Cardiac muscle cell (in vitro differentiated cells and primary cell): ENCODE results near the gene GNAS. TPM values are rescaled to one million over a fixed set of nuclear protein-coding genes. Genes with fewer than 3 reads are reported as not detected.
A peak's percentile ranks its signal among the peaks of the same experiment; 100 is the strongest.

Experiments used
- DNase-seq, 2 donors: peaks; one replicate each; pipeline versions ENCODE4 v3.0.0 to v3.0.0-alpha.2; 2010 to 2017; ENCODE audit warnings: low read depth in 1 of 2, low spot score in 1 of 2
- H3K27ac ChIP-seq: fragments of 200-600 bp; sonication (generic); 2 replicates; pipeline ENCODE4 v1.5.1; 2016
- H3K27me3 ChIP-seq: fragments of 200-600 bp; sonication (generic); 2 replicates; pipeline ENCODE4 v1.6.0; 2016; ENCODE audit warnings: control low read depth
- H3K36me3 ChIP-seq: fragments of 200-600 bp; sonication (generic); 2 replicates; pipeline ENCODE4 v1.5.1; 2016; ENCODE audit warnings: control low read depth
- H3K4me1 ChIP-seq: fragments of 200-600 bp; sonication (generic); 2 replicates; pipeline ENCODE4 v1.8.1; 2017; ENCODE audit warnings: low read depth, mild to moderate bottlenecking, mixed run types
- H3K4me3 ChIP-seq: fragments of 200-600 bp; sonication (generic); 2 replicates; pipeline ENCODE4 v1.5.1; 2016; ENCODE audit warnings: mild to moderate bottlenecking
- H3K9me3 ChIP-seq: fragments of 200-600 bp; sonication (generic); 2 replicates; pipeline ENCODE4 v1.5.1; 2017; ENCODE audit warnings: low read depth, mild to moderate bottlenecking, control low read depth
- CTCF ChIP-seq: IDR thresholded peaks from 2 replicates; pipeline ENCODE4 v1.5.1; 2012; ENCODE audit warnings: low read depth, mild to moderate bottlenecking, low read length
- polyA plus RNA-seq: library from polyadenylated mRNA; unstranded; fragments of >200 nt; fragmentation: Nextera tagmentation; extraction: Ambion mirVana; gene quantifications from 2 replicates; pipeline ENCODE4 v1.2.1, GENCODE V29; 2016
- total RNA-seq: library from RNA; depleted of rRNA; stranded (reverse); fragments of >200 nt; gene quantifications from 2 replicates; pipeline ENCODE4 v1.2.3, GENCODE V29; 2016

Gene GNAS
- total and polyA plus RNA-seq, 2 experiments from 2014 or later: 1,319 to 2,744 TPM

DNA sequence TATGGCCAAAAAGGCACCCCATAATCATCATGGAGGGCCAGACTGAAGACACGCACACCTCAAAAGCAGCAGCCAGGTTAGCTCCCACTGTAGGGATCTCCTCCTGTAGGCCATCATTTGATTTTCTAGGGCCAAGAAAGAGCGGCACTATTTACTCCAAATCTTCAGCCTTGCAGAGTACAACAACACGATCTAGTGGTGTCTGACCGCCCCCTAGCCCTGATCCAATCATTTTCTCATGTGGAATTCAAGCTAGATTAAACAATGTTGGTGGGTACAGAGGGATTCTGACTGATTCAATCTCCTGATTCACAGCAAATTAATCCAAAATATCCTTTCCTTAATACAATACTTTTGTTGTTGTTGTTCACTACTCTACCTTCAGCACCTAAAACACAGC, 14.3 kb upstream of the GNAS start:
- Histone ChIP-seq H3K36me3 (no peaks in the 10 kb centered on the region), H3K9me3 (no peaks in the 10 kb centered on the region), H3K4me1 (peaks cover under 1% of the 10 kb centered on the region), H3K4me3 (no peak overlapping the region), H3K27me3 (peaks cover 44% of the 10 kb centered on the region), H3K27ac (no peak overlapping the region)
- DNase-seq: no peak
- no peak for TF ChIP-seq CTCF

- peak; percentile 44 for TF ChIP-seq CTCF
- DNase-seq: peak; percentile 39 to 72
- Histone ChIP-seq H3K4me1 (peaks cover 7% of the 10 kb centered on the region), H3K36me3 (no peaks in the 10 kb centered on the region), H3K27me3 (peaks cover 57% of the 10 kb centered on the region), H3K27ac (no peak overlapping the region), H3K4me3 (peak overlapping the region; percentile 36), H3K9me3 (no peaks in the 10 kb centered on the region)
These were observed 13.0 kb upstream of the GNAS start for GRCh38 chr20:58839474-58839874.

- Histone ChIP-seq H3K9me3 (no peaks in the 10 kb centered on the region), H3K4me1 (peaks cover 7% of the 10 kb centered on the region), H3K36me3 (no peaks in the 10 kb centered on the region), H3K27me3 (peaks cover 57% of the 10 kb centered on the region), H3K27ac (no peak overlapping the region), H3K4me3 (peak overlapping the region; percentile 36)
- DNase-seq: no peak
- TF ChIP-seq CTCF: no peak
These were observed 12.3 kb upstream of the GNAS start for GRCh38 chr20:58839991-58840747.

DNA sequence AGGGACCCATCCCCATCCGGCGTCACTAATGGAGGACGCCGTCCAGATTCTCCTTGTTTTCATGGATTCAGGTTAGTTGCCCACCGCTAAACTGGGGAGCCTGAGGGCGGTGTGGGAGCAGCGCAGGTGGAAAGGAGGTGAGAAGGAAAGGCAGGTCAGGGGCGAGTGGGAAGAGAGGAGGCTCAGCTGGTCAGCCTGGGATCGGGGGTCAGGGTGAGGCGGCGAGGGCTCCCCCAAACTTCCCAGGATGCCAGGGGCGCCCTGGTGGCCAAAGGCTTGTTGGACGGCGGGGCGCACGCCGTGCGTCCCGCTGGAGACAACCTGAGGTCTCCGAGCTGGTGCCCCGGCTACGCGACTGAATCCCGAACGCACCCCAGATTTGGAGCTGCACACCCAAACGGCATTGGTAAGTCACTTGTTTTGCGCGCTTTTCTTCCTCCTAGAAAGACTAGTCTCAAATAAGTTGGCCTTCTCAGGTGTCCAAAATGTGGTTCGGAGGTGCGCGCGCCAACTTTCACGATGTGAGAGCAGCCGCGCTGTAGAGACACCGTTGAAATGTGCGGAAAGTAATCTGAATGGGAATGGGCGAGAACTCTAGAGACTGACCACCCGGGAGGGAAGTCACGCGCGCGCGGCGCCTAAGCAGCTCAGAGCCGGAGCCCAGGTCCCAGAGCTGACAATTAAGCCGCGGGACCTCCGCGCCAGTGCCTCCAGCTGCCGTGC, 11.5 kb upstream of the GNAS start:
- Histone ChIP-seq H3K27me3 (peaks cover 57% of the 10 kb centered on the region), H3K4me1 (peaks cover 7% of the 10 kb centered on the region), H3K9me3 (no peaks in the 10 kb centered on the region), H3K4me3 (no peak overlapping the region), H3K36me3 (no peaks in the 10 kb centered on the region), H3K27ac (no peak overlapping the region)
- no peak for TF ChIP-seq CTCF
- DNase-seq: no peak

GRCh38 chr20:58841539-58842264, 10.8 kb upstream of the GNAS start:
- Histone ChIP-seq H3K4me1 (peaks cover 7% of the 10 kb centered on the region), H3K4me3 (no peak overlapping the region), H3K27me3 (peaks cover 57% of the 10 kb centered on the region), H3K27ac (no peak overlapping the region), H3K9me3 (no peaks in the 10 kb centered on the region), H3K36me3 (no peaks in the 10 kb centered on the region)
- no peak for TF ChIP-seq CTCF
- no peak for DNase-seq
